Uterus (tissue), 4 donors: ENCODE results near the gene ANKH. TPM values are rescaled to one million over a fixed set of nuclear protein-coding genes. Genes with fewer than 3 reads are reported as not detected.
"Not testable (repeated sequence)": the region's sequence is repeated elsewhere in the genome, so short reads cannot be mapped to it uniquely, and the experiment has no call there.

Source experiments
- DNase-seq, 2 donors: peaks; one replicate each; pipeline ENCODE4 v3.0.0-alpha.2; 2019 to 2020
- H3K27ac ChIP-seq, 2 donors: fragments of 200-600 bp; sonication (generic); 1 replicate in 1 of 2; 2 replicates in 1 of 2; pipeline ENCODE4 v1.5.1; 2016 to 2018
- H3K27me3 ChIP-seq, 2 donors: fragments of 200-600 bp; sonication (generic); one replicate each; pipeline ENCODE4 v1.5.1; 2018 to 2019; ENCODE audit warnings: control low read depth in 1 of 2
- H3K36me3 ChIP-seq, 2 donors: fragments of 200-600 bp; sonication (generic); one replicate each; pipeline ENCODE4 v1.5.1; 2019; ENCODE audit warnings: control low read depth in 1 of 2
- H3K4me1 ChIP-seq, 2 donors: fragments of 200-600 bp; sonication (generic); one replicate each; pipeline ENCODE4 v1.5.1; 2018 to 2019; ENCODE audit warnings: control low read depth in 1 of 2
- H3K4me3 ChIP-seq, 2 donors: fragments of 200-600 bp; sonication (generic); 1 replicate in 1 of 2; 2 replicates in 1 of 2; pipeline ENCODE4 v1.5.1; 2018 to 2019; ENCODE audit warnings: mild to moderate bottlenecking in 1 of 2
- H3K9me3 ChIP-seq, 2 donors: fragments of 200-600 bp; sonication (generic); one replicate each; pipeline ENCODE4 v1.5.1; 2019; ENCODE audit warnings: control low read depth in 1 of 2
- CTCF ChIP-seq, 4 experiments: fragments of 200-600 bp in 2 of 4; fragments of 450-650 bp in 2 of 4; sonication (generic) in 2 of 4; IDR thresholded peaks; one replicate each; pipeline ENCODE4 v1.5.1; 2016 to 2019; ENCODE audit warnings: antibody characterized with exemption in 4 of 4, mild to moderate bottlenecking in 2 of 4, moderate library complexity in 1 of 4
- POLR2A ChIP-seq, 2 donors: fragments of 450-650 bp; IDR thresholded peaks; one replicate each; pipeline ENCODE4 v1.6.1; 2016; ENCODE audit warnings: antibody characterized with exemption in 2 of 2, mild to moderate bottlenecking in 1 of 2, moderate library complexity in 1 of 2
- intact Hi-C: fragments of 100-400 bp; cut with DNase I; formaldehyde crosslinking; loops from one replicate; pipeline ENCODE4 v1.15.1; 2023; ENCODE audit warnings: low total_unique reads
- total RNA-seq, 4 donors: library from RNA; depleted of rRNA in 3 of 4; stranded (reverse); fragments of >200 nt in 3 of 4; gene quantifications; one replicate each; pipeline versions ENCODE4 v1.1.0 to v1.2.4, GENCODE V29; 2014 to 2023
- donor health status: DM: yes; HTN: yes; CAD: no.

Gene ANKH
- total RNA-seq, 4 donors from 2014 or later: 2.9 to 47.7 (median 26.9) TPM

DNA sequence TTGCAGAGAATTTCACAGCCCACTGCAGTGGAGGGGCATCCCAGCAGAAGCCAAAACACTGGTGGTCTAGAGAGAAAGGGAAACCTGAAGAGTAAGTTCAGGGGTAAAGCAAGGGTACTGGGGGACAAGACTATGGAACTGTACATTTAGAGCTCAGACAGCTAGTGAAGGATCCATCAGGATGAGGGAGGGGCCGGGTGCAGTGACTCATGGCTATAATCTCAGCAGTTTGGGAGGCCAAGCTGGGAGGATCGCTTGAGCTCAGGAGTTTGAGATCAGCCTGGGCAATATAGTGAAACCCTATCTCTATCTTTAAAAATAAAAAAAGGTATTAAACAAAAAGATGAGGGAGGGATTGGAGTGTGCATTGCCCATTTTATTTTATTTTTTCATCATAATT is 7.8 kb upstream of the ANKH start:
- Histone ChIP-seq H3K9me3 (no peaks in the 10 kb centered on the region), H3K4me3 (no peak overlapping the region), H3K27ac (no peak overlapping the region), H3K36me3 (no peaks in the 10 kb centered on the region), H3K4me1 (no peaks in the 10 kb centered on the region), H3K27me3 (no peaks in the 10 kb centered on the region)
- TF ChIP-seq POLR2A (IDR thresholded peaks at IDR 0.05) (no peak), CTCF (IDR thresholded peaks at IDR 0.05) (no peak)
- intact Hi-C loops: no loop called here
- DNase-seq: no peak

GRCh38 chr5:14878192-14878591 is 6.6 kb upstream of the ANKH start:
- DNase-seq, H3K27ac ChIP-seq, H3K4me1 ChIP-seq, H3K9me3 ChIP-seq, H3K27me3 ChIP-seq, H3K4me3 ChIP-seq, H3K36me3 ChIP-seq, intact Hi-C loops: not testable (repeated sequence)

DNA sequence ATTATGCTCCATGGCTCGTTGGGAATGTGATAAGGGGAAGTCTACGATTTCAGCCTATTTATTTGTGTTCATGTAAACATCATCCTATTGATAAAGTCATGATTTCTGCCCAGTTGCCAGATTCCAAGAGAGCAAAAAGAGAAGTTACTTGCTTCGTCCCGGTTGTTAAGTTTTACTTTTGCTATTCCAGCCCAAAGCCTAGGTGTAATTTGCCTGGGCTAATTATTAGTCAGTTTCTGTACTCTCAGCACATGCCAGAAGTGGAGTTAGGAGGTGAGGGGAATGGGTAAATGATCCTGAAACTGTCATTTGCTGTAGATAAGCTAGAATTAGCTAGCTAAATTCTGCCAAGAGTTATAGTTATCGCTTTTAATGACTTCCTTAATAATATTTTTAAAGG is 4.5 kb upstream of the ANKH start:
- Histone ChIP-seq H3K4me1 (no peaks in the 10 kb centered on the region), H3K27ac (no peak overlapping the region), H3K36me3 (no peaks in the 10 kb centered on the region), H3K27me3 (no peaks in the 10 kb centered on the region), H3K4me3 (no peak overlapping the region), H3K9me3 (no peaks in the 10 kb centered on the region)
- DNase-seq: no peak
- TF ChIP-seq POLR2A (IDR thresholded peaks at IDR 0.05) (no peak), CTCF (IDR thresholded peaks at IDR 0.05) (no peak)
- intact Hi-C loops: no loop called here

DNA sequence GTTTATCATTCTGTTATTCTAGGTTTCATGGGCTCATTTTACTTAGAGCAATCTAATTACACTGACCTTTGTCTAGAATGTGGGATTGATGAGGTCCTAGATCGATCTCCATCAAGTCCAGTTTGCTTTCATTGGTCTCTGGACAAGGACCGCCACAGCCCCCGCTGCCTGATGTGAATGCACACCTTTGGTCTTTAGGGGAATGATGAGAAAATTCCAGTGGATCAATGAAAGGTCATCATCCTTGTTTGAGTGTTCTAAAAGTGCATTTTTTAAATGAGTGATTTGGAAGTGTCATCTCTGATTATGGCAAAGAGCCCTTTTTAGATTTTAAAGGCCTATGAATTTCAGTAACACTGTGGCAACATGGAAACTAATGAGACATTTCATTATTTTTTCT is 2.2 kb upstream of the ANKH start:
- intact Hi-C loops: no loop called here

GRCh38 chr5:14873093-14873492 is 1.5 kb upstream of the ANKH start:
- Histone ChIP-seq H3K27ac (peak overlapping the region; percentile 87 to 93), H3K36me3 (no peaks in the 10 kb centered on the region), H3K4me1 (no peaks in the 10 kb centered on the region), H3K4me3 (no peak overlapping the region), H3K27me3 (no peaks in the 10 kb centered on the region), H3K9me3 (no peaks in the 10 kb centered on the region)
- DNase-seq: no peak
- intact Hi-C loops: no loop called here
- no peak for TF ChIP-seq CTCF (IDR thresholded peaks at IDR 0.05)
- no peak for TF ChIP-seq POLR2A (IDR thresholded peaks at IDR 0.05)

More for the DNA sequence above, 2.2 kb upstream of the ANKH start:
- H3K36me3 ChIP-seq: no peaks in the 10 kb centered on the region
- no peak for DNase-seq
- no peak overlapping the region for H3K4me3 ChIP-seq
- H3K9me3 ChIP-seq: no peaks in the 10 kb centered on the region
- H3K27me3 ChIP-seq: no peaks in the 10 kb centered on the region
- no peak overlapping the region for H3K27ac ChIP-seq
- no peak for TF ChIP-seq CTCF (IDR thresholded peaks at IDR 0.05)
- no peak for TF ChIP-seq POLR2A (IDR thresholded peaks at IDR 0.05)
- H3K4me1 ChIP-seq: no peaks in the 10 kb centered on the region
